Smooth muscle cell (in vitro differentiated cells): ENCODE data around the gene C1orf21. TPM values are rescaled to one million over a fixed set of nuclear protein-coding genes. Genes with fewer than 3 reads are reported as not detected.

Experiments used
- DNase-seq: peaks from one replicate; lab custom pipeline; 2025; ENCODE audit not compliant: unreplicated experiment; lab: John Stamatoyannopoulos, UW
- H2AFZ ChIP-seq: fragments of 200-600 bp; sonication (generic); 2 replicates; pipeline ENCODE4 v1.6.0; 2016; ENCODE audit warnings: antibody characterized with exemption, low read depth, mild to moderate bottlenecking
- H3F3A ChIP-seq: fragments of 200-600 bp; sonication (generic); 2 replicates; pipeline ENCODE4 v1.6.0; 2017; ENCODE audit warnings: antibody characterized with exemption, low read depth
- H3K27ac ChIP-seq: fragments of 200-600 bp; sonication (generic); 2 replicates; pipeline ENCODE4 v1.5.1; 2016; ENCODE audit warnings: low read depth, mild to moderate bottlenecking
- H3K27me3 ChIP-seq: fragments of 200-600 bp; sonication (generic); 2 replicates; pipeline ENCODE4 v1.6.1; 2016; ENCODE audit warnings: low read depth, mild to moderate bottlenecking
- H3K36me3 ChIP-seq: fragments of 200-600 bp; sonication (generic); 2 replicates; pipeline ENCODE4 v1.5.1; 2016; ENCODE audit warnings: low read depth
- H3K4me1 ChIP-seq: fragments of 200-600 bp; sonication (generic); 2 replicates; pipeline ENCODE4 v1.5.1; 2016; ENCODE audit warnings: low read depth
- H3K4me2 ChIP-seq: fragments of 200-600 bp; sonication (generic); 2 replicates; pipeline ENCODE4 v1.6.0; 2016; ENCODE audit warnings: mild to moderate bottlenecking
- H3K4me3 ChIP-seq: fragments of 200-600 bp; sonication (generic); 2 replicates; pipeline ENCODE4 v1.5.1; 2016; ENCODE audit warnings: mild to moderate bottlenecking
- H3K79me2 ChIP-seq: fragments of 200-600 bp; sonication (generic); 2 replicates; pipeline ENCODE4 v1.6.0; 2016; ENCODE audit warnings: low read depth, mild to moderate bottlenecking
- H3K9ac ChIP-seq: fragments of 200-600 bp; sonication (generic); 2 replicates; pipeline ENCODE4 v1.6.0; 2016; ENCODE audit warnings: low read depth
- H3K9me3 ChIP-seq: fragments of 200-600 bp; sonication (generic); replicated peaks from 2 replicates; pipeline ENCODE4 v1.5.1; 2016; ENCODE audit warnings: low read depth
- H4K20me1 ChIP-seq: fragments of 200-600 bp; sonication (generic); 2 replicates; pipeline ENCODE4 v1.6.0; 2016; ENCODE audit warnings: low read depth
- CTCF ChIP-seq: fragments of 200-600 bp; sonication (generic); IDR thresholded peaks from 2 replicates; pipeline ENCODE4 v1.5.1; 2017; ENCODE audit warnings: borderline replicate concordance, mild to moderate bottlenecking, antibody characterized with exemption; ENCODE audit not compliant: insufficient read depth, poor library complexity, severe bottlenecking
- WGBS: methylation state at CpG from one replicate; pipeline ENCODE4 v1.1.7; 2016; ENCODE audit warnings: low lambda C conversion rate; 5-methylcytosine and 5-hydroxymethylcytosine counted together
- polyA plus RNA-seq: library from polyadenylated mRNA; unstranded; fragments of >200 nt; fragmentation: Nextera tagmentation; extraction: Ambion mirVana; gene quantifications from 2 replicates; pipeline ENCODE4 v1.2.1, GENCODE V29; 2016
- total RNA-seq: library from RNA; depleted of rRNA; stranded (reverse); fragments of >200 nt; gene quantifications from 2 replicates; pipeline ENCODE4 v1.2.3, GENCODE V29; 2014

The C1orf21 gene
- total and polyA plus RNA-seq, 2 experiments from 2014 or later, result 24.2 to 39.4 TPM

GRCh38 chr1:184583849-184584248, 197.0 kb downstream of the C1orf21 start:
- Histone ChIP-seq H3K79me2 (no peaks in the 10 kb centered on the region), H3K4me3 (no peak overlapping the region), H3K9me3 (no peaks in the 10 kb centered on the region), H3K4me1 (peaks cover 14% of the 10 kb centered on the region), H4K20me1 (peaks cover 5% of the 10 kb centered on the region), H3K9ac (no peak overlapping the region), H3K4me2 (no peak overlapping the region), H3F3A (no peaks in the 10 kb centered on the region), H3K27ac (no peak overlapping the region), H3K27me3 (no peaks in the 10 kb centered on the region), H3K36me3 (no peaks in the 10 kb centered on the region), H2AFZ (no peak overlapping the region)
- no peak for DNase-seq
- no peak for TF ChIP-seq CTCF
- 58% methylated on average over 5 of the region's 5 CpGs for WGBS

- H2AFZ ChIP-seq, result no peak overlapping the region
- H3K27me3 ChIP-seq, result no peaks in the 10 kb centered on the region
- H3K9me3 ChIP-seq, result no peaks in the 10 kb centered on the region
- H3K4me1 ChIP-seq, result no peaks in the 10 kb centered on the region
- no peak for DNase-seq
- H3F3A ChIP-seq, result no peaks in the 10 kb centered on the region
- H3K4me2 ChIP-seq, result no peak overlapping the region
- no peaks in the 10 kb centered on the region for H3K79me2 ChIP-seq
- H3K4me3 ChIP-seq, result no peak overlapping the region
- H4K20me1 ChIP-seq, result no peaks in the 10 kb centered on the region
- TF ChIP-seq CTCF, result no peak
- no peaks in the 10 kb centered on the region for H3K36me3 ChIP-seq
- peak overlapping the region; percentile 62 for H3K27ac ChIP-seq
- 94% methylated on average over 3 of the region's 3 CpGs for WGBS
- H3K9ac ChIP-seq, result no peak overlapping the region
Measured at GRCh38 chr1:184588701-184589100, 201.9 kb downstream of the C1orf21 start.

- 71% methylated on average over 5 of the region's 5 CpGs for WGBS
- no peak for DNase-seq
- Histone ChIP-seq H3K9ac (no peak overlapping the region), H4K20me1 (no peaks in the 10 kb centered on the region), H2AFZ (no peak overlapping the region), H3F3A (no peaks in the 10 kb centered on the region), H3K27me3 (no peaks in the 10 kb centered on the region), H3K79me2 (no peaks in the 10 kb centered on the region), H3K4me1 (no peaks in the 10 kb centered on the region), H3K36me3 (no peaks in the 10 kb centered on the region), H3K27ac (peak overlapping the region; percentile 62), H3K9me3 (no peaks in the 10 kb centered on the region), H3K4me3 (no peak overlapping the region), H3K4me2 (peak overlapping the region; percentile 25)
- no peak for TF ChIP-seq CTCF
Measured at GRCh38 chr1:184590163-184590750, 203.4 kb downstream of the C1orf21 start.

GRCh38 chr1:184593597-184593996, 206.8 kb downstream of the C1orf21 start:
- WGBS, result 96% methylated on average over 4 of the region's 4 CpGs
- H3K79me2 ChIP-seq, result no peaks in the 10 kb centered on the region

More at GRCh38 chr1:184593597-184593996, 206.8 kb downstream of the C1orf21 start:
- Histone ChIP-seq H3K27me3 (no peaks in the 10 kb centered on the region), H3K4me2 (no peak overlapping the region), H3K4me1 (peaks cover 2% of the 10 kb centered on the region), H3F3A (no peaks in the 10 kb centered on the region), H2AFZ (no peak overlapping the region), H3K9me3 (no peaks in the 10 kb centered on the region), H3K9ac (no peak overlapping the region), H3K4me3 (no peak overlapping the region), H3K36me3 (no peaks in the 10 kb centered on the region), H3K27ac (no peak overlapping the region), H4K20me1 (no peaks in the 10 kb centered on the region)
- TF ChIP-seq CTCF, result no peak
- DNase-seq, result no peak
